HepG2 (cell line): ENCODE measurements around the gene PANX1. TPM values are rescaled to one million over a fixed set of nuclear protein-coding genes. Genes with fewer than 3 reads are reported as not detected.

Experiments used
- ATAC-seq: fragments of 200-7000 bp; cut with Tn5 transposase; 3 replicates; pipeline ENCODE4 v1.9.1; 2020; ENCODE audit warnings: mild to moderate bottlenecking, moderate library complexity
- BruUV-seq: library from RNA; stranded (reverse); fragments of 400-500 nt; replicated peaks from 2 replicates; lab custom pipeline; 2021; lab: Mats Ljungman, UMichigan
- CTCF ChIA-PET: fragments of 300-600 bp; formaldehyde crosslinking; extraction: SDS; loops from one replicate; lab custom pipeline; 2021; ENCODE audit warnings: low total read pairs, inconsistent platforms, low intra/inter-chr PET ratio; lab: Yijun Ruan, JAX
- POLR2A ChIA-PET: fragments of 350-600 bp; sonication (Branson Sonifier 250); formaldehyde crosslinking; loops from one replicate; lab custom pipeline; 2020; ENCODE audit warnings: antibody characterized with exemption, inconsistent platforms; lab: Yijun Ruan, JAX
- DNase-seq: peaks from one replicate; pipeline ENCODE4 v3.0.0-alpha.2; 2015; ENCODE audit warnings: low spot score
- FAIRE-seq: peaks from 3 replicates; lab custom pipeline; 2011; peaks lifted over from hg19 to GRCh38; lab: Jason Lieb, UNC
- H2AFZ ChIP-seq: one replicate; pipeline ENCODE4 v1.6.1; 2011; ENCODE audit warnings: low read length, inconsistent platforms
- H3K27ac ChIP-seq: fragments of 300-600 bp; 3 replicates; pipeline ENCODE4 v1.8.0; 2011; ENCODE audit warnings: mixed run types, mild to moderate bottlenecking, mixed read lengths, low read length, inconsistent platforms; ENCODE audit not compliant: insufficient read depth; ENCODE audit errors: extremely low read length
- H3K27me3 ChIP-seq, 2 experiments: fragments of 200-600 bp in 1 of 2; 2 replicates in 1 of 2; 3 replicates in 1 of 2; pipeline versions ENCODE4 v1.6.0 to v1.8.0; 2011; ENCODE audit warnings: low read length in 2 of 2, mild to moderate bottlenecking in 2 of 2, moderate library complexity in 2 of 2, inconsistent platforms in 1 of 2; ENCODE audit not compliant: insufficient read depth in 2 of 2, control insufficient read depth in 1 of 2
- H3K36me3 ChIP-seq, 2 experiments: fragments of 200-600 bp in 1 of 2; replicated peaks in 1 of 2; 2 replicates in 1 of 2; 3 replicates in 1 of 2; pipeline versions ENCODE4 v1.5.1 to v1.8.0; 2011; ENCODE audit warnings: low read length in 2 of 2, inconsistent platforms in 1 of 2; ENCODE audit not compliant: insufficient read depth in 2 of 2, control insufficient read depth in 1 of 2
- H3K4me1 ChIP-seq: 2 replicates; pipeline ENCODE4 v1.5.1; 2012; ENCODE audit warnings: low read length, inconsistent platforms; ENCODE audit not compliant: insufficient read depth
- H3K4me2 ChIP-seq: 2 replicates; pipeline ENCODE4 v1.6.0; 2011; ENCODE audit warnings: low read depth, low read length, inconsistent platforms
- H3K4me3 ChIP-seq, 3 experiments: fragments of 200-600 bp in 1 of 3; sonication (generic), shearing (Covaris generic) in 1 of 3; replicated peaks in 1 of 3; 2 replicates each; pipeline ENCODE4 v1.5.1; 2011 to 2016; ENCODE audit warnings: low read length in 3 of 3, inconsistent platforms in 2 of 3, low read depth in 2 of 3, mild to moderate bottlenecking in 2 of 3, control low read depth in 1 of 3, mixed read lengths in 1 of 3; ENCODE audit not compliant: insufficient read depth in 1 of 3
- H3K79me2 ChIP-seq: one replicate; pipeline ENCODE4 v1.6.1; 2011; ENCODE audit warnings: low read length, inconsistent platforms; ENCODE audit not compliant: insufficient read depth
- H3K9ac ChIP-seq: 2 replicates; pipeline ENCODE4 v1.6.0; 2011; ENCODE audit warnings: mild to moderate bottlenecking, low read depth, low read length, inconsistent platforms; ENCODE audit not compliant: insufficient read depth
- H3K9me3 ChIP-seq: 2 replicates; pipeline ENCODE4 v1.5.1; 2012; ENCODE audit warnings: mild to moderate bottlenecking, low read length
- H4K20me1 ChIP-seq: 2 replicates; pipeline ENCODE4 v1.6.0; 2011; ENCODE audit warnings: inconsistent platforms, mild to moderate bottlenecking, low read length, moderate library complexity; ENCODE audit not compliant: insufficient read depth
- POLR2A ChIP-seq, 2 experiments: IDR thresholded peaks; 2 replicates each; pipeline ENCODE4 v1.6.1; 2011; ENCODE audit warnings: low read depth in 2 of 2, low read length in 2 of 2, mild to moderate bottlenecking in 1 of 2, moderate library complexity in 1 of 2; ENCODE audit not compliant: insufficient read depth in 1 of 2
- in situ Hi-C: cut with HindIII; loops from 2 replicates; pipeline ENCODE4 v1.10.0; 2017; ENCODE audit warnings: low pct_unique_long_range_greater_than_20kb; ENCODE audit not compliant: extremely low pct_ligation_motif_present
- intact Hi-C: fragments of 100-400 bp; cut with micrococcal nuclease; formaldehyde crosslinking; loops from one replicate; pipeline ENCODE4 v1.10.0; 2022; ENCODE audit not compliant: unreplicated experiment
- polyA plus RNA-seq, 8 experiments: library from polyadenylated mRNA; depleted of rRNA in 3 of 8; stranded (reverse) in 7 of 8; unstranded in 1 of 8; fragments of >200 nt; fragmentation: Illumina TruSeq in 4 of 8; extraction: Trizol in 4 of 8; gene quantifications; 2 replicates each; pipeline versions ENCODE4 v1.2.1 to v1.2.3, GENCODE V29; 2011 to 2016; ENCODE audit warnings: low read depth in 4 of 8, missing spikeins in 1 of 8, mixed read lengths in 1 of 8; ENCODE audit not compliant: insufficient read depth in 1 of 8
- total RNA-seq, 5 experiments: library from RNA; depleted of rRNA; stranded (reverse); fragments of >200 nt; fragmentation: Illumina TruSeq; extraction: Trizol; gene quantifications; 2 replicates each; pipeline ENCODE4 v1.2.3, GENCODE V29; 2016; ENCODE audit warnings: low read depth in 1 of 5
- TF ChIP-seq, protein P1 (sequence below): sonication (generic); formaldehyde crosslinking; IDR thresholded peaks from 2 replicates; pipeline ENCODE4 v1.5.1; 2020; ENCODE audit warnings: mild to moderate bottlenecking, missing genetic modification reagents, moderate library complexity
- TF ChIP-seq, protein P2 (sequence below): sonication (generic); formaldehyde crosslinking; conservative IDR thresholded peaks from 2 replicates; pipeline ENCODE4 v1.5.0; 2020; ENCODE audit warnings: missing genetic modification reagents
- TF ChIP-seq, protein P3 (sequence below): IDR thresholded peaks from 2 replicates; pipeline ENCODE4 v1.6.1; 2016

The PANX1 gene
- total and polyA plus RNA-seq, 2 of the 13 experiments (the other 11 are each of a cell fraction or from before 2014, with no cell fraction given) = 8.3 to 24.8 TPM

DNA sequence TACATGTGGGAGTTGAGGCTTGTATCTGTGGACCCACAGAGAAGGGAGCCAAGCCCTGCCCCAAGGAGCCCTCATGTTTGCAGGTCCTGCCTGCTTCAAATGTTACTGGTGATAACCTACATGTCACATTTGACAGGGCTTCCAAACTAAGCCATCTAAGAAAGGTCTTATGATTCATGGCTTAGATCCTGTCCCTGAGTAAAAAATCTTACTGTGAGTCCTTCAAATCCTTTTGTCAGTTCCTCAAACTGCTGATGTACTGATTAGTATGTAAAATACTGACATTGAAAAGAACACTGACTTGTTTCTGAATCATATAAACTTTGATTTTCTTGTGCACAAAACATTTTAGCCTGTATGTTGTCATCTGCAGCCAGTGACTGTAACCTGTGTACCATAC lies 1.0 kb upstream of the PANX1 start:
- no peaks in the 10 kb centered on the region for H3K36me3 ChIP-seq
- ChIA-PET CTCF (no interaction called here), POLR2A (interaction anchor here (1.8 to 2.7 kb wide), 4 partner anchors 10 to 366 kb away, joined by 5 to 30 read pairs (median 13); partner anchors contain the start of genes ANKRD49 and MRE11)
- H3K27ac ChIP-seq = no peak overlapping the region
- BruUV-seq = no TSS peak
- DNase-seq (no peak), FAIRE-seq (no peak), ATAC-seq (no peak)
- intact Hi-C loops (loop anchor here (2.0 to 10.0 kb wide), 3 partner anchors 25 to 365 kb away; partner anchors contain the start of genes ANKRD49 and MRE11), in situ Hi-C loops (no loop called here)
- H3K79me2 ChIP-seq = peaks cover 32% of the 10 kb centered on the region
- peak in 1 of 2 experiments; percentile 3; a peak in 1 of 4 replicates for TF ChIP-seq POLR2A (IDR thresholded peaks at IDR 0.05; ENCODE audit: insufficient read depth in 1 of 2, low read depth in 2 of 2, low read length in 2 of 2)
- TF ChIP-seq, protein P1, sequence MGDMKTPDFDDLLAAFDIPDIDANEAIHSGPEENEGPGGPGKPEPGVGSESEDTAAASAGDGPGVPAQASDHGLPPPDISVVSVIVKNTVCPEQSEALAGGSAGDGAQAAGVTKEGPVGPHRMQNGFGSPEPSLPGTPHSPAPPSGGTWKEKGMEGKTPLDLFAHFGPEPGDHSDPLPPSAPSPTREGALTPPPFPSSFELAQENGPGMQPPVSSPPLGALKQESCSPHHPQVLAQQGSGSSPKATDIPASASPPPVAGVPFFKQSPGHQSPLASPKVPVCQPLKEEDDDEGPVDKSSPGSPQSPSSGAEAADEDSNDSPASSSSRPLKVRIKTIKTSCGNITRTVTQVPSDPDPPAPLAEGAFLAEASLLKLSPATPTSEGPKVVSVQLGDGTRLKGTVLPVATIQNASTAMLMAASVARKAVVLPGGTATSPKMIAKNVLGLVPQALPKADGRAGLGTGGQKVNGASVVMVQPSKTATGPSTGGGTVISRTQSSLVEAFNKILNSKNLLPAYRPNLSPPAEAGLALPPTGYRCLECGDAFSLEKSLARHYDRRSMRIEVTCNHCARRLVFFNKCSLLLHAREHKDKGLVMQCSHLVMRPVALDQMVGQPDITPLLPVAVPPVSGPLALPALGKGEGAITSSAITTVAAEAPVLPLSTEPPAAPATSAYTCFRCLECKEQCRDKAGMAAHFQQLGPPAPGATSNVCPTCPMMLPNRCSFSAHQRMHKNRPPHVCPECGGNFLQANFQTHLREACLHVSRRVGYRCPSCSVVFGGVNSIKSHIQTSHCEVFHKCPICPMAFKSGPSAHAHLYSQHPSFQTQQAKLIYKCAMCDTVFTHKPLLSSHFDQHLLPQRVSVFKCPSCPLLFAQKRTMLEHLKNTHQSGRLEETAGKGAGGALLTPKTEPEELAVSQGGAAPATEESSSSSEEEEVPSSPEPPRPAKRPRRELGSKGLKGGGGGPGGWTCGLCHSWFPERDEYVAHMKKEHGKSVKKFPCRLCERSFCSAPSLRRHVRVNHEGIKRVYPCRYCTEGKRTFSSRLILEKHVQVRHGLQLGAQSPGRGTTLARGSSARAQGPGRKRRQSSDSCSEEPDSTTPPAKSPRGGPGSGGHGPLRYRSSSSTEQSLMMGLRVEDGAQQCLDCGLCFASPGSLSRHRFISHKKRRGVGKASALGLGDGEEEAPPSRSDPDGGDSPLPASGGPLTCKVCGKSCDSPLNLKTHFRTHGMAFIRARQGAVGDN (CRISPR knock-in tag) = no peak
- TF ChIP-seq, protein P2, sequence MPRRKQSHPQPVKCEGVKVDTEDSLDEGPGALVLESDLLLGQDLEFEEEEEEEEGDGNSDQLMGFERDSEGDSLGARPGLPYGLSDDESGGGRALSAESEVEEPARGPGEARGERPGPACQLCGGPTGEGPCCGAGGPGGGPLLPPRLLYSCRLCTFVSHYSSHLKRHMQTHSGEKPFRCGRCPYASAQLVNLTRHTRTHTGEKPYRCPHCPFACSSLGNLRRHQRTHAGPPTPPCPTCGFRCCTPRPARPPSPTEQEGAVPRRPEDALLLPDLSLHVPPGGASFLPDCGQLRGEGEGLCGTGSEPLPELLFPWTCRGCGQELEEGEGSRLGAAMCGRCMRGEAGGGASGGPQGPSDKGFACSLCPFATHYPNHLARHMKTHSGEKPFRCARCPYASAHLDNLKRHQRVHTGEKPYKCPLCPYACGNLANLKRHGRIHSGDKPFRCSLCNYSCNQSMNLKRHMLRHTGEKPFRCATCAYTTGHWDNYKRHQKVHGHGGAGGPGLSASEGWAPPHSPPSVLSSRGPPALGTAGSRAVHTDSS (CRISPR knock-in tag) = no peak
- TF ChIP-seq, protein P3, sequence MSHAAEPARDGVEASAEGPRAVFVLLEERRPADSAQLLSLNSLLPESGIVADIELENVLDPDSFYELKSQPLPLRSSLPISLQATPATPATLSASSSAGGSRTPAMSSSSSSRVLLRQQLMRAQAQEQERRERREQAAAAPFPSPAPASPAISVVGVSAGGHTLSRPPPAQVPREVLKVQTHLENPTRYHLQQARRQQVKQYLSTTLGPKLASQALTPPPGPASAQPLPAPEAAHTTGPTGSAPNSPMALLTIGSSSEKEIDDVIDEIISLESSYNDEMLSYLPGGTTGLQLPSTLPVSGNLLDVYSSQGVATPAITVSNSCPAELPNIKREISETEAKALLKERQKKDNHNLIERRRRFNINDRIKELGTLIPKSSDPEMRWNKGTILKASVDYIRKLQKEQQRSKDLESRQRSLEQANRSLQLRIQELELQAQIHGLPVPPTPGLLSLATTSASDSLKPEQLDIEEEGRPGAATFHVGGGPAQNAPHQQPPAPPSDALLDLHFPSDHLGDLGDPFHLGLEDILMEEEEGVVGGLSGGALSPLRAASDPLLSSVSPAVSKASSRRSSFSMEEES (CRISPR knock-in tag) = no peak
- H3K4me2 ChIP-seq = peak overlapping the region; percentile 83
- H3K4me1 ChIP-seq = peaks cover 43% of the 10 kb centered on the region
- H3K4me3 ChIP-seq = peak overlapping the region; percentile 90 to 96 (median 94); a peak in 5 of 6 replicates
- no peaks in the 10 kb centered on the region for H3K9me3 ChIP-seq
- peak overlapping the region; percentile 81 for H3K9ac ChIP-seq
- peaks cover 10% of the 10 kb centered on the region; the same call in 1 of the 2 replicates for H4K20me1 ChIP-seq
- no peak overlapping the region for H2AFZ ChIP-seq
- no peaks in the 10 kb centered on the region; a peak in 1 of 5 replicates for H3K27me3 ChIP-seq
